HK-2 (cell line): ENCODE measurements around the gene MINK1.

ENCODE experiments used
- DNase-seq: peaks from one replicate; pipeline ENCODE4 v3.0.0-alpha.2; 2018; ENCODE audit not compliant: unreplicated experiment

The MINK1 gene

DNA sequence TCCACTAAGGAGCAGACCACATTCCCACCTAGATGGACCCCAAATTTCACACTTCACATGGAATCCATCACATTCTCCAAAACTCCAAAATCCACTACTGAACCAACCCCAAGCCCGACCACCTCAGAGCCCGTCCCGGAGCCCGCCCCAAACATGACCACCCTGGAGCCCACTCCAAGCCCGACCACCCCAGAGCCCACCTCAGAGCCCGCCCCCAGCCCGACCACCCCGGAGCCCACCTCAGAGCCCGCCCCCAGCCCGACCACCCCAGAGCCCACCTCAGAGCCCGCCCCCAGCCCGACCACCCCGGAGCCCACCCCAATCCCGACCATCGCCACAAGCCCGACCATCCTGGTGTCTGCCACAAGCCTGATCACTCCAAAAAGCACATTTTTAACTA lies 100.5 kb downstream of the MINK1 start:
- DNase-seq: no peak

DNA sequence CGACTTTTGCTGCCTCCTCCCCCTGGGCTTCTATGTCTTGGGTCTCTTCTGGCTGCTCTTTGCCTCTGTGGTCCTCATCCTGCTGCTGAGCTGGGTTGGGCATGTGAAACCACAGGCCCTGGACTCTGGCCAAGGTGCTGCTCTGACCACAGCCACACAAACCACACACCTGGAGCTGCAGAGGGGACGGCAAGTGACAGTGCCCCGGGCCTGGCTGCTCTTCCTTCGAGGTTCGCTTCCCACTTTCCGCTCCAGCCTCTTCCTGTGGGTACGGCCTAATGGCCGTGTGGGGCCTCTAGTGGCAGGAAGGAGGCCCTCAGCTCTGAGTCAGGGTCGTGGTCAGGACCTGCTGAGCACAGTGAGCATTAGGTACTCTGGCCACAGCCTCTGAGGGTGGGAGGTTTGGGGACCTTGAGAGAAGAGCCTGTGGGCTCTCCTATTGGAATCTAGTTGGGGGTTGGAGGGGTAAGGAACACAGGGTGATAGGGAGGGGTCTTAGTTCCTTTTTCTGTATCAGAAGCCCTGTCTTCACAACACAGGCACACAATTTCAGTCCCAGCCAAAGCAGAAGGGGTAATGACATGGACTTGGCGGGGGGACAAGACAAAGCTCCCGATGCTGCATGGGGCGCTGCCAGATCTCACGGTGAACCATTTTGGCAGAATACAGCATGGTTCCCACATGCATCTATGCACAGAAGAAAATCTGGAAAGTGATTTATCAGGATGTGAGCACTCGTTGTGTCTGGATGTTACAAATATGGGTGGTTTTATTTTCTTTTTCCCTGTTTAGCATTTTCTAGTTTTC lies 101.2 kb downstream of the MINK1 start:
- peak; percentile 86 for DNase-seq

DNA sequence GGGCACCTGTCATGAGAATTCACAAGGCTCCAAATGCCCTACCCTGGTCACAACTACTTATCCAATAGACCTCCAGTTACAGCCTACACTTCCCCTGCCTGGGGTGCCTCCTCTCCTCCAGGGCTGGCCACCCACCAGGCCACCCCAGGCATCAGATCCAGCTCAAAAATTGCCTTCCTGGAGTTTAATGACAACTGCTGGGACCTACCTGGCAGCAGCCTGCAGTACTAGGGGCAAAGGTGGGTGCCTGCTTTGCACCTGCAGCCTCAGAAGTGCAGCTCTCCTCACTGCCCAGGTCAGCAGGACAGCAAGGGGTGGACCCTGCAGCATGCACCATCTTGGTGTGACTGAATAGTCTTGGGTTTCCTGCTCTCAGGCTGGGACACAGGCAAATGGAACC lies 102.5 kb downstream of the MINK1 start:
- no peak for DNase-seq

DNA sequence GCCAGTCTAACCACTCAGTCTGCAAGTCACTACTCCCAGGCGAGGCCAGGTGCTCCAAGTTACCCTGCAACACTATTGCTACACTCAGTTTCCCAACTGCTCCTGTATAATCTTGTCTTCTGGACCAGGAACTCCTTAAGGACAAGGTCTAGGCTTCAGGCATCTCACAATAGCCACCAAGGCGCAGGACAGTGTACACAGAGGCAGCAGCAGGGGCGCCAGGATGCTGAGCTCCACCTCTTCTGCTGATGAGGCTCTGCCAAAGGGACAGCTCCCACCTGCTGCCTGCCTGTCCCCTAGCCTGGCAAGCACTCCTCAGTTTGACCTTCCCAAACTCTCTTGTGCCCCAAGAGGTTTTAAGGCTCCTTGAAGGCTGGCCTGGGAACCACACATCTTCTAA lies 103.3 kb downstream of the MINK1 start:
- no peak for DNase-seq

DNA sequence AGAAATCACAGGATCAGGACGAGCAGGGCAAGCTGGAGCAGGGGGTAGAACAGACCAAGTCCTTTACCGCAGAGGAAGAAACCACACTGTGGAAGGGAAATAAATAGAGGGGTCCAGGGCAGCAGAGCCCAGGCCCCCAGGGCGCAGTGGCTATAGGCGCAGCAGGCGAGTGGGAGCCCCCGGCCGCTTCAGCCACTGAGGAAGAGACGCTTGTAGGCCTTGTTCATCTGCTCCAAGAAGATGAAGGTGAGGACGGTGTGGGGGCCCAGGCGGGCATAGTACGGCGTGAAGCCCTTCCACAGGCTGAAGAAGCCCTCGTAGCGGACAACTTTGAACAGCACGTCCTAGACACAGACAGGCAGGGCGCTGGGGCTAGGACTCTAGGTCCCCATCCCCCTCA lies 104.4 kb downstream of the MINK1 start:
- DNase-seq: no peak

DNA sequence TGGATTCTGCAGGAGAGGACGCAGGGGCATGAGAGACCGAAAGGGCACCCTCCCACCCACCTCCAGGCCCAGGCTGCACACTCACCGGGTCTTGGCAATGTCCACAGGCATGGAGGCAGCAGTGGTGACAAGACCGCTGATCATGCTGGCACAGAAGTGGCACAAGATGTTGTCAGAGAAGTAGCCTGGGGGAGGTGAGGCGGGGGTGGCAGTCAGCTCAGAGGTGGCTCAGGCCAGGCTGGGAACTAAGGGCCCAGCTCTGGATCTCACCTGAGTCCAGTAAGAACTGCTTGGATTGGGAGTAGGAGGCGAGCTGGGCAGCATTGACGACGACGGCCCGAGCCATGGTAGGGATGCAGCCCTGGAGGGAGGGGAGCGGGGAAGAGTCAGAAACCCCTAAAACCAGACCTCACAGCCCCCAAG lies 104.9 kb downstream of the MINK1 start:
- DNase-seq: no peak

DNA sequence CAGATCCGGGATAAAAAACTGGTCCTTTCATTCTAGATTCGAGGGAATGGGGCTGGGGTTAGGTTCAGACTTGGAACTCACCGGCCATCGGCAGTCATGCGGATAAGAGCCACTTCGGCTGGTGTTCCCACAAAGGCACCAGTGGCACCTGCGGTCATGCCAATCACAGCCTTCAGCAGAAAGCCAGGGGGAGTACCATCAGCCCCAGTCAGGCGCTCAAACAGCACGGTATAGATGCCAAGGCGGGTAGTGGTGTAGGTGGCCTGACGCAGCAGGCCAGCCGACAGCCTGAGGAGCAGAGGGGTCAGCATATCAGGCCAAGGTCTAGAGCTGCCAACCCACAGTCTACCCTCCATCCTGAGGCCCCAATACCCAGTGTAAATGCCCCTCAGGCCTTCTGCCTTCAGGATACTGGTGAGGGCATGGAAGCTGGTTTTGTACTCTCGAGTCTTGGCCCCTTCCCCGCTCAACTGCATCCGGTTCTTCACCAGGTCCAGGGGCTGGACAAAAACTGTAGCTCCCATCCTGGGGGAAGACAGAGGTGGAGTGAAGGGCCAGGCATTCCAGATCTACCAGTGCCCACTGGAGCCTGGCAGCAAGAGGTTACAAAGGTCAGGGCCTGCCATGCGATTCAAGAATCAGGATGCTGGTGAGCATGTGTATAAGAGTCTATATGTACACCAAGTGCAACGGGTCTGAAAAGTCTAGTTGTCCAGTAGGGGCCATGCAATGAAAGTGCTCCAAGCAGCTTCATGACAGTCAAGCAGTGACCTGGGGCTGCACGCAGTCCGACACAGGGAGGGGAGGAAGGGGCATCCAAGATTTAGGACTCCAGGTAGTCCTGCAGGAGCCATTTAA lies 105.8 kb downstream of the MINK1 start:
- DNase-seq: no peak

DNA sequence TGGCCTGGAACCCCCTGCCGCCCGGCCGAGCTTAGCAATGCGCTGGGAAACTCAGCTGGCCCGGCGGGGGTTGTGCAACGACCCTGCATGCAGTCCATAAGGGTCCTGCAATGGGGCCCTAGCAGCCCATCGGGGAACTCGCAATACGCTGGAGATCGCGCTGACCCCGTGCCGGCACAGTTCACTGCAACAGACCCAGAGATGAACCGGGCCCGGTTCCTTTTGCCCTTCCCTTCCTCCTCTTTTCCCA lies 106.3 kb downstream of the MINK1 start:
- DNase-seq: no peak

DNA sequence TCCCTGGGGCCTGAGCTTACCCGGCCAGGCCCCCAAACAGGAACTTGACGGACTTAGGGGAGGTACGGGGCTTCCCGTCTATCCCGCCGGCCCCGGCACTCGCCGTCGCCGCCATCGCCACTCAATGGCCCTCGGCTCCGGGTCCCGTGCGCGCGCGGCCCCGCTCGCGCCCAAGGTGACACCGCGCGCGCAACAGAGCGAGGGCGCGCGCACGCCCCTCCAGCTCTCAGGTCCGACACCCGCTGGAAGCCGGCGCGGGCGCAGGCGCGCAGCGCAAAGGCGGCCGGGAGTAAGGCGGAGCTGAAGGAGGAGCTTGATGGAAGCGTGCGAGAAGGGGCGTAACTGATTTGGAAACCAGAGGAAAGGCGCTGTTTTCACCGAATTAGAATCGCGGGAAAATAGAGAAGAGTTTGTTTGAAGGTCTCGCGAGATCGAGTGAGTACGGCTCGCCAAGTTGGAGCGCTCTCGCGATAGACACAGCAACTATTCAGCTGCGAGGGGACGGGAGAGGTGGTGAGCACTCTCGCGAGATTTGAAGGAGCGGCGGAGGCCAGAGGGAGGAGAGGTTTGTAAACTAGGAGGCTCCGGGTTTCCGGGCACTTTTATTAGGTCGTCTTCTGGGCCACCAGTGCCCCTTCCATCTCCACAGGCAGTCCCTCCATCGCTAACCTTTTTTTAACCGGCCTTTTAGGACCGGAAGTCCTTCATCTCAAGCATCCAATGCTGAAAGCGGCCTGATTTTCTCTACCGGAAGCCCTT lies 106.8 kb downstream of the MINK1 start, which contains the start of the genes RNF167 and SLC25A11:
RNF167 (plus strand) TSS at position 473 of the 759 bp plus-strand sequence. CDS start 642 bp downstream, outside the sequence.
SLC25A11 (minus strand) TSS at position 251 of the 759 bp plus-strand sequence; CDS start at position 115, 136 bp downstream.
- DNase-seq: peak; percentile 93

DNA sequence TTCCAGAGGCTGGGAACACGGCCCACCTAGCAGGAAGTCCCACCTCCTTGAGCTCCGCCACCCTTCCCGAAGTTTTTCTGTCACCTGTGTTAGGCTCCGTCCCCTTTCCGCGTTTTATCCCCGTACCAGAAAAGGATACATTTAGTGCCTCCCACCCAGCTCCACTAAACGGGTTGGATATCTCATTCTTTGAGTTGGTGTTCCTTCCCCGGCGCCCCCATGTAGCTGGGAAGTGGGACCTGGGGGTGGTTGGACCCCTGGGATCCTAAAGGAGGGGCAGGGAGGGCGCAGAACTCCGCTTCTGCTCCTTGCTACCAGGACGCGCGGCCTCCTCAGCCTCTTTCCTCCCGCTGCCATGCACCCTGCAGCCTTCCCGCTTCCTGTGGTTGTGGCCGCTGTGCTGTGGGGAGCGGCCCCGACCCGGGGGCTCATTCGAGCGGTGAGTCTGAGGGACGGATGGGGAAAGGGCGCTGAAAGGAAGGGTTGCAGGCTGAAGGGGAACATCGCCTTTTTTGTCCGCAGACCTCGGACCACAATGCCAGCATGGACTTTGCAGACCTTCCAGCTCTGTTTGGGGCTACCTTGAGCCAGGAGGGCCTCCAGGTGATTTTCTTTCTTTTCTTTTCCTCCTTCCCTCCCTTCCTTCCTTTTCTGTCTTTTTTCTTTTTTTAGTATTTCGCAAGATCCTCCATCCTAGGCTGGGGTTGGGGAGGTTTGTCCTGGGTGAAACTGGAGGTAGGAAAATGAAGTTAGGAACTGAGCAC lies 107.6 kb downstream of the MINK1 start:
- DNase-seq: peak; percentile 50

DNA sequence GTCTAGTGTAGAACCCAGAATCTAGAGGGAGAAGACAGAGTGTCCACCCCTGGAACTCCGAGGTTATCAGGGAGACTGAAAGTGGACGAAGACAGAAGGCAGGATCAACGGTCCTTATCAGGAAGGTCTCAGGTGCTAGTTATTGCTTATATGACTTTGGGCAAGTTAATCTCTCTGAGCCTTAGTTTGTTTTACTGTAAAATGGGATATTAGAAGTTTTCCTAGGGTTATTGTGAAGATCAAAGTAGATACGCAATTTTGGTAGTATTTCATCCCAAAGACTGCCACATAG lies 108.1 kb downstream of the MINK1 start:
- DNase-seq: no peak

DNA sequence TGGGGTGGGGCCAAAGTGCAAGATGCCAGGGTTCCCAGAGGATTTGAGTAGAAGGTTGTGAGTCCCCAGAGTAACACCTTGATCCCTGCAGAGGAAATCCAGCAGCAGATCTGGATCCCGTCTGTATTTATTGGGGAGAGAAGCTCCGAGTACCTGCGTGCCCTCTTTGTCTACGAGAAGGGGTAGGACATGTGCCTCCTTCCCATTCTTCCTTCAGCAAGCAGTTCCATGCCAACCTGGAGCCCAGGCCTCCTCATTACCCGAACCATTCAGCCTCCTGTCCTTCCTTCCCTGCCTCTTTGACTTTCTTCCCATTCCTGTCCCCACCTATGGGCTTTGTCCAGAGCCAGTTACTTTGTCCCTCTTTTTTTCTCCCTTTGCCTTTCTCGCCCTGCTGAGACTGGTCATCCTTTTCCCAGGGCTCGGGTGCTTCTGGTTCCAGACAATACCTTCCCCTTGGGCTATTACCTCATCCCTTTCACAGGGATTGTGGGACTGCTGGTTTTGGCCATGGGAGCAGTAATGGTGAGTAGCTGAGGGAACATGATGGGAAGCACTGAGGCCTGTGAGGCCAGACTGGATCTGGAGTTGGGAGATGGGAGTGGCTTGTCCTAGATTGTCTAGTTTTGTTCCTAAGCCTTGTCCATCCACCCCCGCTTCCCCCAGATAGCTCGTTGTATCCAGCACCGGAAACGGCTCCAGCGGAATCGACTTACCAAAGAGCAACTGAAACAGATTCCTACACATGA lies 109.8 kb downstream of the MINK1 start:
- DNase-seq: no peak

DNA sequence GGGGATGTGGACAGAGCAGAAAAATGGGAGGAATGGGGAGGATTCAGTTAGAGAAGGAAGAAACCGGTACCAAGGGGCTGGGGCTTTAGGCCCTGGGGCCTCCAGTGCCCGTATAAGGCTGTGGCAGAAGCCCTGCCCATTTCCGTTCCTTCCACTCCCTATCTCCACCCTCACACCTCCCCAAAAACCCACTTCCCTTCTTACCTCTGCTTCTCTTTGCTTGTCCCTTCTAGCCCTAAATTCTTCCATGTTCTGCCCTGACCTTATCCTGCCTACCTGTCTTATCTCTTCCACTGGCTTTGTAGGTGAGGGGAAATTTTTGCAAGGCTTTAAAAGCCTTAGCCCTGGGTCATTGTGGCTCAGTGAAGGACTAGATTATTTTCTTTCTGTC lies 111.0 kb downstream of the MINK1 start:
- no peak for DNase-seq

DNA sequence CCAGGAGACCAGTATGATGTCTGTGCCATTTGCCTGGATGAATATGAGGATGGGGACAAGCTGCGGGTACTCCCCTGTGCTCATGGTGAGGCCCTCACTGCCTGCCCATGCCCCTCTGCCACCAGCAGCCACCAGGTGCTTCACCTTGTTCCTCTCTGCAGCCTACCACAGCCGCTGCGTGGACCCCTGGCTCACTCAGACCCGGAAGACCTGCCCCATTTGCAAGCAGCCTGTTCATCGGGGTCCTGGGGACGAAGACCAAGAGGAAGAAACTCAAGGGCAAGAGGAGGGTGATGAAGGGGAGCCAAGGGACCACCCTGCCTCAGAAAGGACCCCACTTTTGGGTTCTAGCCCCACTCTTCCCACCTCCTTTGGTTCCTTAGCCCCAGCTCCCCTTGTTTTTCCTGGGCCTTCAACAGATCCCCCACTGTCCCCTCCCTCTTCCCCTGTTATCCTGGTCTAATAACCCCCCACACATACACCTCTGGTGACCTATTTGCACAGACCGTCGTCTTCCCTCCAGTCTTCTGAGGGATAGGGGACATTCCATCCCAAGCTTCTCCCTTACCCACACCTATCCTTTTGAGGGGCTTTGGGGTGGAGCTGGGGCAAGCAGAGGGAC lies 111.5 kb downstream of the MINK1 start:
- DNase-seq: no peak

DNA sequence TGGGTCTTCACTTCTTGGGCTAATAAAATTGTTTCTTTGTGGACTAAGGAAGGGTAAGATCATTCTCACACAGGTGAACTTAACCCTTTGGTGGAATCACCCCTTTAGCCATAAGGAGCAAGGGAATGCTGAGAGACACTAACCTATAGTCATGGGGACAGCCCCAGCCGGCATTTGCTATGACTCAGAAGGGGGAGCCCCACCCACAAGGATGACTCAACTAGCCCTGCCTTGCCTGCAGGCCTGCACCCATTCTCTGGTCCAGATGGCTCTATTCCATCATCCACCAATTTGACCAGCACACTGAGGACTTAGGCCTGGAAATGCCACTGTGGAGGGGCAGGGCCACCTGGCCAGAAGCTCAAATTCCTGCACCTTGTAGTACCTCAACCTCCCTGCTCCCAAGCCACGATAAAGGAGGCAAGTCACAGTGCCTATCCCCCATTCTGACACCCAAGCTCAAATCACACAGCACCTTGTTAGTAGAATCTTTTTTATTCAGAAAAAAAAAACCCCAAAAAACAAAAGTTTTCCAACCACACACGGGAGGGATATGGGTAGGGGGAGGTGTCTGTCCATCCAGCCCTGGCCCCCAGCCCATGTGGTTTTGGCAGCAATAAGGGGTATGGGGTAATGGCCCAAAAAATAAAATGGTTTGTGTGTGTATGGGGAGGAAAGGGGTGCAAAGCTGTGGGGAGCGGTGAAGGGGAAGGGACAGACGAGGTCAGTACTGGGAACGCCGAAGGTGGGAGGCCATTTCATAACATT lies 112.2 kb downstream of the MINK1 start:
- peak; percentile 88 for DNase-seq

DNA sequence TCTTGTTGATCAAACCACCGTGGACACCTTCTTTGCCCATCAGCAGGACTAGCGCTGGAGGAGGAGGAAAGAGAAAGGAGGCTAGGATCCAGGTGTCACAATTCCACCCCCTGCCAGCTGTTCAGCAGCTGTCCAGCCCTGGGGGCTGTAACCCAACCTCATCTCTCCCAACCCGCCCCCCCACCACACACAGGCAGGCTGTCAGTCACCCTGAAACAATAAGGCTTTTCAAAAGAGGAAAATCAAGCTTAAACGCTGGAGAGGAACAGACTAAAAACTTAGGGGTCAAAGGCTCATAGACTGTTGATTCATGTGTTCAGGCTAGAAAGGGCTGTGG lies 112.8 kb downstream of the MINK1 start:
- no peak for DNase-seq

DNA sequence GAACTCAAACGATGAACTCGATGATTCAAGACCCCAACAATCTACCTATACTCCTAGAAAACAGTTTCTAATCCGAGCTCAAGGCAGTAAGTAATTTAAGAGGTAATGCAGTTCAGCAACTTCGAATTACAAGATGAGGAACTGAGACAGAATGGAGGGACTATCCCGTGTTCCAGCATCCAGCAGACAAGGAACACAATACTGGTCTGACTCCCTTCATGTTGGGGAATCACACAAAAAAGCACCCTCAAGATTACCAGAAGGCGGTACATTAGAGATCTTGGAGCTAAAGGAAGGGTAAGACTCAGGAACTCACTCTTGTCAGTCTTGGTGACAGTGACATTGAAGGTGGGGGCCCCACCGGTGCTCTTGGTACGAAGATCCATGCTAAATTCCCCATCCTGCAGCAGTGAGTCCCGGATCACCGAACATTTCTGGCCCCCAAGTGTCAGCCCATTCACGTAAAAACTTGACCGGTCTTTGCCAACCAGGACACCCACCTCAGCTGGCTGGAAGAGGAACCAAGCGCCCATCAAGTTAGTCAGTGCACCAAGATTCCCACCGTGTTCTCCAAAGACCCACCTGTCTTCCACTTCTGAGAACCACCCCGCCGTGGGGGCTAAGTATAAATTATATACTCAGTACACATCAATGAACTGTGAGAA lies 113.3 kb downstream of the MINK1 start:
- DNase-seq: no peak

DNA sequence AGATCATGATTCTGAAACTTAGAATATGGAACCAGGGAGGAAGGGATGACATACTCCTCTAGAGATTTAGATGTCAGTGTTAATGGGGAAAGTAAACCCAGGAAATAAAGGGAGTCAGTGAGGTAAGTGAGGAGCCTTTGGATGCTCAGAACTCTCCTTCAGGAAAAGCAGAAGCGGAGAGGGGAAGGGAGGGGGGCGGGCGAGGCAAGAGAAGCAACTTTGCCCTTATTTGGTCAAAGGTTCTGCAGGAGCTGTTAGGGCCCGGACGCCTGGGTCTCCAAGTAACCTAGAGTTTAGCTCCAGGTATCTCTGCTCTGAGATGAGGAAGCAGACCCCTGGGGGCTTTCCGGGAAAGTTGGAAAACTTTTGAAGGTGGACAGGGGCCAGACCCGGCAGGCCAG lies 113.9 kb downstream of the MINK1 start:
- no peak for DNase-seq
